Omental fat pad (tissue), 4 donors: ENCODE measurements around the gene PYROXD2. TPM values are rescaled to one million over a fixed set of nuclear protein-coding genes. Genes with fewer than 3 reads are reported as not detected.
"Not testable (repeated sequence)": the region's sequence is repeated elsewhere in the genome, so short reads cannot be mapped to it uniquely, and the experiment has no call there.

Source experiments
- ATAC-seq: fragments of 150-250 bp; one replicate; pipeline ENCODE4 v1.9.1; 2016; ENCODE audit warnings: mild to moderate bottlenecking, moderate library complexity; ENCODE audit not compliant: low FRiP score
- DNase-seq: peaks from one replicate; pipeline ENCODE4 v3.0.0-alpha.2; 2019; ENCODE audit warnings: low spot score
- CTCF ChIP-seq, 3 donors: fragments of 450-650 bp; IDR thresholded peaks; one replicate each; pipeline ENCODE4 v1.5.1; 2016 to 2017; ENCODE audit warnings: antibody characterized with exemption in 3 of 3, mild to moderate bottlenecking in 3 of 3, moderate library complexity in 2 of 3
- total RNA-seq, 4 donors: library from RNA; depleted of rRNA; stranded (reverse); fragments of >200 nt; gene quantifications; one replicate each; pipeline ENCODE4 v1.1.0, GENCODE V29; 2016

The PYROXD2 gene
- total RNA-seq, 4 donors from 2014 or later = 8.5 to 10.4 (median 9.2) TPM

DNA sequence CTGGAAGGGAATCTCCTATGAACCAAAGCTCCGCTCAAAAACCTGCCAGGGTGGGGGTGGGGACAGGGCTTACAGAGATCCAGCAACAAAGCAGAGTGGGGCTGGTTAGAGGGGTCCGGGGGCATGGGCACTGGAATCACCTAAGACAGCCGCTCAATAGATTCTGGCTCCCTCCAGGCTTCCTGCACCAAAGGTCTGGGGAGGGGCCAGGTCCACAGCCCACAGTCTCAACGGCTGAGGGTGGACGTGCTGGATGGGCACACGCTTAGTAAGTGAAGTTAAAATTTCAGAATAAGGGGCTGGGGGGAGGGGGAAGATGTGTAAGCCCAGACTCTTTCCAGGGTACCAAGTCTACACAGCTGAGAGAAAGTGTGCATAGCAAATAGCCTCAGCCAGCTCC is 31.1 kb downstream of the PYROXD2 start:
- no peak for DNase-seq
- TF ChIP-seq CTCF (IDR thresholded peaks at IDR 0.05) = no peak
- ATAC-seq = no peak

DNA sequence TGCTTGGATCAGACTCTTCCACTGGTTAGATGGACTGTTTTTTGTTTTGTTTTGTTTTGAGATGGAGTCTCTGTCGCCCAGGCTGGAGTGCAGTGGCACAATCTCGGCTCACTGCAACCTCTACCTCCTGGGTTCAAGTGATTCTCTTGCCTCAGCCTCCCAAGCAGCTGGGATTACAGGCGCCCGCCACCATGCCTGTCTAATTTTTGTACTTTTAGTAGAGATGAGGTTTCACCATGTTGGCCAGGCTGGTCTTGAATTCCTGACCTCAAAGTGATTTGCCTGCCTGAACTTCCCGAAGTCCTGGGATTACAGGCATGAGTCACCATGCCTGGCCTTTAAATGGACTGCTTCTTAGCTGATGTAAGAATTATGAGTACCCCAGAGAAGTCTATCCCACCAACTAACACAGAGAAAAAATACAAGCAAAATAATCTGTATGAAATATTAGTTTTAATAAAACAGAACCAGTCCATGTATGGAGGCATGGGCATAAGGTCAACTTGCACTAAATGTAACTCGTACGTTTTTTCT is 31.8 kb downstream of the PYROXD2 start:
- not testable (repeated sequence) for DNase-seq, ATAC-seq

GRCh38 chr10:98382691-98383101 is 32.3 kb downstream of the PYROXD2 start:
- DNase-seq (no peak), ATAC-seq (no peak)
- no peak for TF ChIP-seq CTCF (IDR thresholded peaks at IDR 0.05)

DNA sequence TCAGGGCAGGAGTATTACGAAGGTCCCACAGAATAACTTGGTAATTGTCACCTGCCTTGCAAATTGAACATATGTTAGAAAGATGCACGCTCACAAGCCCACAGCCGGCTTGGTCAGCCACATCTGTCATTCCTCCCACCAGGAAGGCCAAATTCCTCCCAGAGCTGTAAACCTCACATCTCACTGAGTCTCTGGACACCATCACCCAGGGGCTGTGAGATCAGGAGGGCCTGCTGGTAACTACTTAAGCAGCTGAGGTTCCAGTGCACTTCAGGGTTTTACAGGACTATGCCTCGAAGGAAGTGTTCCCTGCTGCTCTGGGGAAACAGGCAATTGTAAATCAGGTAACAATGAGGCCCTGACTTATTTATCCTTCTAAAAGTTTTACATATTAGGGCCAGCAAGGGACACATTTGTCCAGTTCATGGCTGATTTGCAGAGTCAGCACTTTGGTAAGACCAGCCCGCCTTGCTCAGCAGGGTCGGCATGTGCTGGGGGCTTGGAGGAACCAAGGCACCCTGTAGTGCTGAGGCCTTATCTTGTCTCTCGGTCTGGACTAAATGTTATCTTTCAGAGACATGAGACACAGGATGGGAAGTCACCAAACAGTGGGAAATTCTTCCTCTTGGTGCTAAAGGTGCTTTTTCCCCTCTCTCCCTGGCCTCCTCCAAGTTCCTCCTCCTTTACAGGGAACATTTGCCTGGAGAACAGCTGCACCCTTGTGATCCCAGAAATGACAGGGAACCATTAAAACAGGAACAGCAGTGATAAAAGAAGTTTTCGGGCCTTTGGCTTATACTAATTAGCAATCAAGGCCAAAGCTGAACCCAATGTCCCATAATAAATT is 34.3 kb downstream of the PYROXD2 start:
- DNase-seq (peak; percentile 8), ATAC-seq (no peak)
- TF ChIP-seq CTCF (IDR thresholded peaks at IDR 0.05) = no peak

- no peak for DNase-seq
- no peak for TF ChIP-seq CTCF (IDR thresholded peaks at IDR 0.05)
- no peak for ATAC-seq
Observed at GRCh38 chr10:98378722-98379121, 36.3 kb downstream of the PYROXD2 start.

DNA sequence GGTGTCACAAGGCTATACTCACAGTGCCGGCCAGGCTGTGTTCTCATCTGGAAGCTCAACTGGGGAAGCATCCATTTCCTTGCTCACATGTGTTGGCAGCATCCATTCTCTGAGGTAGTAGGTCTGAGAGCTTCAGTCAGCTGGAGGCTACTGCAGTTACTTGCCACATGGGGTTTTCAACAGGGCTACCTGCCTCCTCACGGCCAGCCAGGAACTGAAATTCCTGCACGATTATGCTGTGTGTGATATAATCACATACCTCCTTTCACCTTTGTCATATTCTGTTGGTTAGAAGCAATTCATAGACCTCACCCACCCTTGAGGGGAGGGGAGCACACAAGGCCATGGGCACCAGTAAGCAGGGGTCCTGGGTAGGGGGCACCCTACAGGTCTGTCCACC is 37.4 kb downstream of the PYROXD2 start:
- TF ChIP-seq CTCF (IDR thresholded peaks at IDR 0.05) = no peak
- ATAC-seq = no peak

DNA sequence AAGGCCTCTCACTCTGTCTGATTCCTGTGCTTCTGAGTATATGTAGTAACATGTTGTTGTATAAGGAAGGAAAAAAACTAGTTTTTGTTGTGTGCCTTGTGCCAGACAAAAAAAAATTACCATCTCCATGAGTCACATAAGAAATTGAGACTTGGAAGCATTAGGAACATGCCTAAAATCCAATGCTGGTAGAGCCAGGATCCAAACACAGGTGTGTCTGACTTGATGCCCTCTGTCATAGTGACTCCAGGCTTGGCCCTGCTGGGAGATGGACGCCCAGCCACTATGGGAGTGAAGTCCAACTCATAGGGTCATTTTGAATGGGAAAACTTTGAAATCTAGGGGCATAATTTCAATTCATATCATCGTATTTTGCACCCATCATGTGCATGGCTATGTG is 38.0 kb downstream of the PYROXD2 start:
- DNase-seq (peak; percentile 1), ATAC-seq (no peak)
- no peak for TF ChIP-seq CTCF (IDR thresholded peaks at IDR 0.05)

More for the DNA sequence above, 37.4 kb downstream of the PYROXD2 start:
- no peak for DNase-seq
